ENCODE results near the gene ARHGEF26. TPM values are rescaled to one million over a fixed set of nuclear protein-coding genes. Genes with fewer than 3 reads are reported as not detected.

Gene ARHGEF26
- total RNA-seq, 4 donors from 2014 or later = 6.8 to 21.9 (median 10.3) TPM

- WGBS, 2 donors = 74 to 95% methylated on average over 1 of the region's 1 CpG
- Histone ChIP-seq H3K27me3 (no peaks in the 10 kb centered on the region), H3K4me1 (no peaks in the 10 kb centered on the region), H3K36me3 (peaks cover 0 to 73% (median 6%) of the 10 kb centered on the region in 3 donors), H3K4me3 (no peak overlapping the region), H3K27ac (no peak overlapping the region), H3K9me3 (no peaks in the 10 kb centered on the region)
- intact Hi-C loops (cut with DNase I) = no loop called here
- no peak for TF ChIP-seq POLR2A (IDR thresholded peaks at IDR 0.05)
- TF ChIP-seq CTCF (IDR thresholded peaks at IDR 0.05) = no peak
- DNase-seq = no peak
These were observed 71.9 kb downstream of the ARHGEF26 start for GRCh38 chr3:154193000-154193615.

- Histone ChIP-seq H3K36me3 (peaks cover 0 to 80% (median 6%) of the 10 kb centered on the region in 3 donors), H3K27me3 (no peaks in the 10 kb centered on the region), H3K9me3 (no peaks in the 10 kb centered on the region), H3K4me1 (no peaks in the 10 kb centered on the region), H3K27ac (no peak overlapping the region), H3K4me3 (no peak overlapping the region)
- intact Hi-C loops (cut with DNase I) = no loop called here
- no peak for DNase-seq
- TF ChIP-seq CTCF (IDR thresholded peaks at IDR 0.05) = no peak
- TF ChIP-seq POLR2A (IDR thresholded peaks at IDR 0.05) = no peak
- 71 to 87% methylated on average over 3 of the region's 3 CpGs for WGBS, 2 donors
These were observed 73.7 kb downstream of the ARHGEF26 start for GRCh38 chr3:154194877-154195276.

- Histone ChIP-seq H3K27me3 (no peaks in the 10 kb centered on the region), H3K9me3 (no peaks in the 10 kb centered on the region), H3K36me3 (peaks cover 0 to 73% (median 6%) of the 10 kb centered on the region in 3 donors), H3K4me1 (no peaks in the 10 kb centered on the region), H3K27ac (no peak overlapping the region), H3K4me3 (no peak overlapping the region)
- 64 to 75% methylated on average over 6 of the region's 6 CpGs for WGBS, 2 donors
- intact Hi-C loops (cut with DNase I) = no loop called here
- TF ChIP-seq CTCF (IDR thresholded peaks at IDR 0.05) (no peak), POLR2A (IDR thresholded peaks at IDR 0.05) (no peak)
- DNase-seq = no peak
These were observed 74.6 kb downstream of the ARHGEF26 start for GRCh38 chr3:154195620-154196356.

GRCh38 chr3:154197751-154198150 is 76.6 kb downstream of the ARHGEF26 start:
- no peak for DNase-seq
- Histone ChIP-seq H3K4me1 (no peaks in the 10 kb centered on the region), H3K36me3 (peaks cover 0 to 59% (median 6%) of the 10 kb centered on the region in 3 donors), H3K27ac (no peak overlapping the region), H3K27me3 (no peaks in the 10 kb centered on the region), H3K4me3 (no peak overlapping the region), H3K9me3 (no peaks in the 10 kb centered on the region)
- WGBS, 2 donors = 71 to 72% methylated on average over 4 of the region's 4 CpGs
- TF ChIP-seq POLR2A (IDR thresholded peaks at IDR 0.05) = no peak
- TF ChIP-seq CTCF (IDR thresholded peaks at IDR 0.05) = no peak
- intact Hi-C loops (cut with DNase I) = no loop called here

GRCh38 chr3:154209499-154209898 is 88.3 kb downstream of the ARHGEF26 start:
- H3K9me3 ChIP-seq = peaks cover 0 to 6% (median 0%) of the 10 kb centered on the region in 3 donors
- H3K36me3 ChIP-seq = peaks cover 0 to 42% (median 0%) of the 10 kb centered on the region in 3 donors
- no peak overlapping the region for H3K27ac ChIP-seq
- WGBS, 2 donors = 76 to 91% methylated on average over 3 to 6 of the region's 8 CpGs
- DNase-seq = no peak
- no peak for TF ChIP-seq POLR2A (IDR thresholded peaks at IDR 0.05)
- TF ChIP-seq CTCF (IDR thresholded peaks at IDR 0.05) = no peak
- H3K4me1 ChIP-seq = no peaks in the 10 kb centered on the region
- H3K4me3 ChIP-seq = no peak overlapping the region
- intact Hi-C loops (cut with DNase I) = no loop called here
- no peaks in the 10 kb centered on the region for H3K27me3 ChIP-seq
